Ovary (tissue), 3 donors: ENCODE measurements around the gene COL6A2.

ENCODE experiments used
- POLR2A ChIP-seq: fragments of 450-650 bp; IDR thresholded peaks from one replicate; pipeline ENCODE4 v1.6.1; 2017; ENCODE audit warnings: antibody characterized with exemption, mild to moderate bottlenecking, moderate library complexity
- TF ChIP-seq, protein P1 (sequence below), 3 donors: fragments of 450-650 bp in 2 of 3; fragments of 200-600 bp in 1 of 3; IDR thresholded peaks; one replicate each; pipeline versions ENCODE4 v1.5.1 to v1.8.0; 2016 to 2022; ENCODE audit warnings: antibody characterized with exemption in 3 of 3, mild to moderate bottlenecking in 1 of 3
- donor health status: DM: no; HTN: no; CAD: no.

DNA sequence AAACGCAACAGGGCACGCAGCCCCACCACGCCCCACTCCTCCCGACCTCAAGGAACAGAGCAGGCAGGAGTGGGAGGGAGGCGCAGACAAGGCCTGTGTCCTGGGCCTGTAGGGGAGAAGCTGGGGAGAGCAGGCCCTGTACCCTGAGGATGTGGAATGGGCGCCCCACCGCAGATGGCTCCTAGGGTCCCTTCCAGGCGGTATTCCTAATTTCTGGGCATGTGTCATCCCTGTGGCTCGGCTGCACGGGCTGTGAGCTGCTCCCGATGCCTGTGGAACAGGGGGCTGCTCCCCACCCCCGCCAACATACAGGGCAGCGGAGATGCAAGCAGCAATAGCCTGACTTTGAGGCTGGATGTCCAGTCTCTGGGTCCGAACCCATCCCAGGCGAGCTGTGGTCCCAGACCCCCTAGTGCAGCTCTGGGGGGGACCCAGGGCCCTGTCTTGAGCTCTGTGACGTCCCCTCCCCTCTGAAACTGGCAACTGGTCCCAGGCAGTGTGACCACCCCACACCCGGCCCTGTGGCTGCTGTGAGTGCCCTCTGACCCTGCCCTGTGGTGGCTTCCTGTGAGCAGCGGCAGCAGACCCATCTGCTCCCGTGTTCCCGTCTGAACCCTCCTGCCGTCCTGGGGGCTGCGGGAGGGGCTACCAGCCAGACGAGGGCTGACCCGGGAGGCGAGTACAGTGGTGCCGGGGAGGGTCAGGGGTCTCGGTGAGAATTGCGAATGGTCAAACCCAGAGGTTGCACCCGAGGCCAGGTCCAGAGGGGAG lies 13.9 kb upstream of the COL6A2 start:
- TF ChIP-seq, protein P1, sequence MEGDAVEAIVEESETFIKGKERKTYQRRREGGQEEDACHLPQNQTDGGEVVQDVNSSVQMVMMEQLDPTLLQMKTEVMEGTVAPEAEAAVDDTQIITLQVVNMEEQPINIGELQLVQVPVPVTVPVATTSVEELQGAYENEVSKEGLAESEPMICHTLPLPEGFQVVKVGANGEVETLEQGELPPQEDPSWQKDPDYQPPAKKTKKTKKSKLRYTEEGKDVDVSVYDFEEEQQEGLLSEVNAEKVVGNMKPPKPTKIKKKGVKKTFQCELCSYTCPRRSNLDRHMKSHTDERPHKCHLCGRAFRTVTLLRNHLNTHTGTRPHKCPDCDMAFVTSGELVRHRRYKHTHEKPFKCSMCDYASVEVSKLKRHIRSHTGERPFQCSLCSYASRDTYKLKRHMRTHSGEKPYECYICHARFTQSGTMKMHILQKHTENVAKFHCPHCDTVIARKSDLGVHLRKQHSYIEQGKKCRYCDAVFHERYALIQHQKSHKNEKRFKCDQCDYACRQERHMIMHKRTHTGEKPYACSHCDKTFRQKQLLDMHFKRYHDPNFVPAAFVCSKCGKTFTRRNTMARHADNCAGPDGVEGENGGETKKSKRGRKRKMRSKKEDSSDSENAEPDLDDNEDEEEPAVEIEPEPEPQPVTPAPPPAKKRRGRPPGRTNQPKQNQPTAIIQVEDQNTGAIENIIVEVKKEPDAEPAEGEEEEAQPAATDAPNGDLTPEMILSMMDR (IDR thresholded peaks at IDR 0.05) = no peak
- no peak for TF ChIP-seq POLR2A
